Ishikawa (cell line): ENCODE data around the gene TADA2A.

Source experiments
- CEBPB ChIP-seq: IDR thresholded peaks from 2 replicates; pipeline ENCODE4 v1.6.1; 2012
- CREB1 ChIP-seq: IDR thresholded peaks from 2 replicates; pipeline ENCODE4 v1.6.1; 2012; ENCODE audit warnings: low read depth
- EGR1 ChIP-seq: IDR thresholded peaks from 2 replicates; pipeline ENCODE4 v1.6.1; 2012
- EP300 ChIP-seq: IDR thresholded peaks from 2 replicates; pipeline ENCODE4 v1.6.1; 2012; ENCODE audit warnings: borderline replicate concordance
- FOXM1 ChIP-seq: IDR thresholded peaks from 2 replicates; pipeline ENCODE4 v1.6.1; 2012; ENCODE audit warnings: low read depth, borderline replicate concordance
- NFIC ChIP-seq: IDR thresholded peaks from 2 replicates; pipeline ENCODE4 v1.6.1; 2012
- RAD21 ChIP-seq: IDR thresholded peaks from 2 replicates; pipeline ENCODE4 v1.6.1; 2012; ENCODE audit warnings: low read depth
- TAF1 ChIP-seq: IDR thresholded peaks from 2 replicates; pipeline ENCODE4 v1.6.1; 2012; ENCODE audit warnings: low read depth, mild to moderate bottlenecking
- TCF12 ChIP-seq: IDR thresholded peaks from 2 replicates; pipeline ENCODE4 v1.6.1; 2012; ENCODE audit warnings: low read depth
- TEAD4 ChIP-seq: IDR thresholded peaks from 2 replicates; pipeline ENCODE4 v1.6.1; 2012
- USF1 ChIP-seq: IDR thresholded peaks from 2 replicates; pipeline ENCODE4 v1.6.1; 2012
- YY1 ChIP-seq: IDR thresholded peaks from 2 replicates; pipeline ENCODE4 v1.6.1; 2012; ENCODE audit warnings: low read depth
- ZBTB7A ChIP-seq: IDR thresholded peaks from 2 replicates; pipeline ENCODE4 v1.6.1; 2012; ENCODE audit warnings: low read depth
- TF ChIP-seq, protein P1 (sequence below): IDR thresholded peaks from 2 replicates; pipeline ENCODE4 v1.6.1; 2012
- TF ChIP-seq, protein P2 (sequence below): IDR thresholded peaks from 2 replicates; pipeline ENCODE4 v1.6.1; 2012; ENCODE audit warnings: low read depth, mild to moderate bottlenecking

TADA2A gene

DNA sequence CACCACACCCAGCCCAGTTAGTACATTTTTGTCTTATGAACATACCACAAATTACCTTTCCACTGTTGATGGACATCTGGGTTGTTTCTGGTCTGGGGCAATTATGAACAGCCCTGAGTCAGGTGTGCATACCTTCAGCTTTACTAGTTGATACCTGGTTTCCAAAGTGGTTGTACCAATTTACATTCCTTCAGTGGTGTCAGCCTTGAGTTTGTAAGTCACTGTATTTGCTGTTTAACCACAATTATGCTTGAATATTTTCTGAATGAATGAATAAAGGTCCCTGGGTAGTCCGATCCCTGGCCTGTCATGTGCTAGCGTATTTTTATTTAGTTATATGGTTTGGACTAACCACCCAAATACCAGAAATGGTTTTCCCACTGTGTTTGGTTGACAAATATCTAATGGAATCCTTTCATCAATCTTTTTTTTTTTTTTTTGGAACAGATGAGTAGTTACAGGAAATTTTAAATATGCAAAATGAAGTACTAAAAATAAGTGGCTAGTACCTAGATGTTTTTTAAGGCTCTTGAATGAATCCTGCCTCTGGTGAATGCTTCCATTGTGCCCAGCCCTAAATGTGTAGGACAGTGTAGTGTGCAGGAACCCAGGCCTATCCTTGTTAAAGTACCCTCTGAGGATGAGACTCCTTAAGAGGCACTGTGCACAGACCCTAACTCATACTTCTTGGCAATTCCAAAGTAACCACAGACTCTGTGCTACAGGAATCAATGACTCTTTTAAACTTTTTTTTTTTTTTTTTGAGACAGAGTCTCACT is 86.8 kb downstream of the TADA2A start:
- TF ChIP-seq CREB1: no peak
- TF ChIP-seq YY1: no peak
- no peak for TF ChIP-seq TCF12
- TF ChIP-seq CEBPB: no peak
- no peak for TF ChIP-seq NFIC

GRCh38 chr17:37494401-37494831 is 87.7 kb downstream of the TADA2A start:
- TF ChIP-seq CREB1: no peak
- peak; percentile 89 for TF ChIP-seq CEBPB
- TF ChIP-seq EP300: no peak

DNA sequence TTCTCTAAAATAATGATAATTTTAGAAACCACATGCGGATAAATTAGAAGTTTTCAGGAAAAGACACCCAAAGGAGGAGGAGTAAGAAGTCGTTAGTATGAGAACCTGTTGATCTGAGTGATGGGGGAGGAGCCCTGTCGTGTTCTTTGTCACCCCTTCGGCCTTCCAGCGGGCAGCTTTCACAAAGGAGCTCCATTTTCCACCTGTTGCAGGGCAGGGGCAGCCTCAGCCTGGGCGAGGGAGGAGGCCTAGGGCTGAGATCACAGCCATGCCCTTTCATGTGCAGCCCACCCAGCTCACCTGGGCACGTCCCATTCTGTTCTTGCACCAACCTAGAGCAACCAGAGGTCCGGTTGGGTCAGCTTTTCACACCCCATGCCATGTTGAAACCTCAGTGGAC is 88.3 kb downstream of the TADA2A start:
- no peak for TF ChIP-seq RAD21
- no peak for TF ChIP-seq YY1
- no peak for TF ChIP-seq FOXM1
- no peak for TF ChIP-seq TEAD4
- TF ChIP-seq, protein P1, sequence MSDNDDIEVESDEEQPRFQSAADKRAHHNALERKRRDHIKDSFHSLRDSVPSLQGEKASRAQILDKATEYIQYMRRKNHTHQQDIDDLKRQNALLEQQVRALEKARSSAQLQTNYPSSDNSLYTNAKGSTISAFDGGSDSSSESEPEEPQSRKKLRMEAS: no peak
- TF ChIP-seq CEBPB: no peak
- TF ChIP-seq CREB1: no peak
- TF ChIP-seq, protein P2, sequence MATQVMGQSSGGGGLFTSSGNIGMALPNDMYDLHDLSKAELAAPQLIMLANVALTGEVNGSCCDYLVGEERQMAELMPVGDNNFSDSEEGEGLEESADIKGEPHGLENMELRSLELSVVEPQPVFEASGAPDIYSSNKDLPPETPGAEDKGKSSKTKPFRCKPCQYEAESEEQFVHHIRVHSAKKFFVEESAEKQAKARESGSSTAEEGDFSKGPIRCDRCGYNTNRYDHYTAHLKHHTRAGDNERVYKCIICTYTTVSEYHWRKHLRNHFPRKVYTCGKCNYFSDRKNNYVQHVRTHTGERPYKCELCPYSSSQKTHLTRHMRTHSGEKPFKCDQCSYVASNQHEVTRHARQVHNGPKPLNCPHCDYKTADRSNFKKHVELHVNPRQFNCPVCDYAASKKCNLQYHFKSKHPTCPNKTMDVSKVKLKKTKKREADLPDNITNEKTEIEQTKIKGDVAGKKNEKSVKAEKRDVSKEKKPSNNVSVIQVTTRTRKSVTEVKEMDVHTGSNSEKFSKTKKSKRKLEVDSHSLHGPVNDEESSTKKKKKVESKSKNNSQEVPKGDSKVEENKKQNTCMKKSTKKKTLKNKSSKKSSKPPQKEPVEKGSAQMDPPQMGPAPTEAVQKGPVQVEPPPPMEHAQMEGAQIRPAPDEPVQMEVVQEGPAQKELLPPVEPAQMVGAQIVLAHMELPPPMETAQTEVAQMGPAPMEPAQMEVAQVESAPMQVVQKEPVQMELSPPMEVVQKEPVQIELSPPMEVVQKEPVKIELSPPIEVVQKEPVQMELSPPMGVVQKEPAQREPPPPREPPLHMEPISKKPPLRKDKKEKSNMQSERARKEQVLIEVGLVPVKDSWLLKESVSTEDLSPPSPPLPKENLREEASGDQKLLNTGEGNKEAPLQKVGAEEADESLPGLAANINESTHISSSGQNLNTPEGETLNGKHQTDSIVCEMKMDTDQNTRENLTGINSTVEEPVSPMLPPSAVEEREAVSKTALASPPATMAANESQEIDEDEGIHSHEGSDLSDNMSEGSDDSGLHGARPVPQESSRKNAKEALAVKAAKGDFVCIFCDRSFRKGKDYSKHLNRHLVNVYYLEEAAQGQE: no peak

- TF ChIP-seq YY1 (no peak), NFIC (no peak), TEAD4 (no peak), ZBTB7A (no peak), EGR1 (no peak), USF1 (no peak), TAF1 (no peak), TCF12 (no peak), EP300 (no peak), RAD21 (no peak), FOXM1 (no peak)
- TF ChIP-seq, protein P2: no peak
Observed at GRCh38 chr17:37500378-37500777, 93.7 kb downstream of the TADA2A start.

- TF ChIP-seq USF1: no peak
Observed at GRCh38 chr17:37502009-37502936, 95.6 kb downstream of the TADA2A start.

GRCh38 chr17:37503148-37503547 is 96.5 kb downstream of the TADA2A start:
- no peak for TF ChIP-seq USF1
- no peak for TF ChIP-seq CEBPB
- TF ChIP-seq TAF1: no peak
- TF ChIP-seq EP300: no peak
- TF ChIP-seq ZBTB7A: no peak
- TF ChIP-seq TCF12: no peak
- TF ChIP-seq EGR1: no peak
- no peak for TF ChIP-seq FOXM1
- no peak for TF ChIP-seq TEAD4
- TF ChIP-seq, protein P2: no peak
- no peak for TF ChIP-seq CREB1
- TF ChIP-seq YY1: no peak
- TF ChIP-seq RAD21: no peak
- TF ChIP-seq NFIC: no peak
- TF ChIP-seq, protein P1: no peak
